Kidney (tissue), 14 donors: Measurements from ENCODE around the gene MDFI. TPM values are rescaled to one million over a fixed set of nuclear protein-coding genes. Genes with fewer than 3 reads are reported as not detected.

Source experiments
- DNase-seq, 5 donors: peaks; one replicate each; pipeline ENCODE4 v3.0.0-alpha.2; 2013 to 2020
- FAIRE-seq: peaks from 2 replicates; lab custom pipeline; 2012; peaks lifted over from hg19 to GRCh38; lab: Jason Lieb, UNC
- H3K27ac ChIP-seq, 2 donors: one replicate each; pipeline ENCODE4 v1.7.0; 2013; ENCODE audit warnings: low read depth in 2 of 2, low read length in 2 of 2, inconsistent platforms in 1 of 2
- H3K27me3 ChIP-seq: one replicate; pipeline ENCODE4 v1.7.1; 2013; ENCODE audit warnings: low read length, inconsistent platforms; ENCODE audit not compliant: control insufficient read depth, insufficient read depth
- H3K36me3 ChIP-seq, 3 donors: one replicate each; pipeline versions ENCODE4 v1.7.0 to v1.7.1; 2013; ENCODE audit warnings: low read length in 3 of 3, control low read depth in 1 of 3, inconsistent platforms in 1 of 3; ENCODE audit not compliant: insufficient read depth in 3 of 3, control insufficient read depth in 2 of 3
- H3K4me1 ChIP-seq, 3 donors: one replicate each; pipeline versions ENCODE4 v1.7.0 to v1.7.1; 2013; ENCODE audit warnings: low read length in 3 of 3, inconsistent platforms in 1 of 3, low read depth in 1 of 3; ENCODE audit not compliant: control insufficient read depth in 2 of 3, insufficient read depth in 2 of 3
- H3K4me3 ChIP-seq, 3 donors: one replicate each; pipeline versions ENCODE4 v1.7.0 to v1.8.1; 2013; ENCODE audit warnings: low read length in 3 of 3, control low read depth in 1 of 3, inconsistent platforms in 1 of 3
- H3K9ac ChIP-seq, 3 donors: one replicate each; pipeline versions ENCODE4 v1.7.0 to v1.7.1; 2013; ENCODE audit warnings: low read length in 3 of 3, control low read depth in 1 of 3, inconsistent platforms in 1 of 3
- H3K9me3 ChIP-seq, 3 donors: one replicate each; pipeline versions ENCODE4 v1.7.0 to v1.7.1; 2013; ENCODE audit warnings: low read length in 3 of 3, control low read depth in 1 of 3, inconsistent platforms in 1 of 3; ENCODE audit not compliant: control insufficient read depth in 2 of 3, insufficient read depth in 1 of 3
- intact Hi-C: fragments of 100-400 bp; cut with DNase I; formaldehyde crosslinking; loops from one replicate; pipeline ENCODE4 v1.11.1; 2022
- polyA plus RNA-seq: library from polyadenylated mRNA; stranded (reverse); fragments of 350-450 nt; fragmentation: Illumina TruSeq; extraction: RNeasy Lipid Tissue Mini Kit (QIAGEN cat#74804); gene quantifications from one replicate; pipeline ENCODE4 v1.2.3, GENCODE V29; 2014; ENCODE audit warnings: low read depth, low replicate concordance; ENCODE audit not compliant: insufficient read depth
- total RNA-seq: library from RNA; stranded (reverse); fragmentation: NEBNext Ultra II Directional; extraction: Animal tissue kit (Norgen Biotek cat#: 25700); gene quantifications from one replicate; pipeline ENCODE4 v1.2.1, GENCODE V29; 2021
- TF ChIP-seq, protein P1 (sequence below): IDR thresholded peaks from 3 replicates; pipeline ENCODE4 v1.5.1; 2012; ENCODE audit warnings: mild to moderate bottlenecking, moderate library complexity, borderline replicate concordance; ENCODE audit not compliant: insufficient read depth; ENCODE audit errors: extremely low read depth
- donor health status: control.
- donor health status: control.
- donor health status: control.
- donor health status: control.
- donor health status: control.
- donor health status: DM: yes; HTN: yes; CAD: no.
- donor health status: Normal renal cell carcinoma (clear cell type).

Gene MDFI
- total and polyA plus RNA-seq, 2 donors from 2014 or later, result 2.3 to 16.9 TPM

DNA sequence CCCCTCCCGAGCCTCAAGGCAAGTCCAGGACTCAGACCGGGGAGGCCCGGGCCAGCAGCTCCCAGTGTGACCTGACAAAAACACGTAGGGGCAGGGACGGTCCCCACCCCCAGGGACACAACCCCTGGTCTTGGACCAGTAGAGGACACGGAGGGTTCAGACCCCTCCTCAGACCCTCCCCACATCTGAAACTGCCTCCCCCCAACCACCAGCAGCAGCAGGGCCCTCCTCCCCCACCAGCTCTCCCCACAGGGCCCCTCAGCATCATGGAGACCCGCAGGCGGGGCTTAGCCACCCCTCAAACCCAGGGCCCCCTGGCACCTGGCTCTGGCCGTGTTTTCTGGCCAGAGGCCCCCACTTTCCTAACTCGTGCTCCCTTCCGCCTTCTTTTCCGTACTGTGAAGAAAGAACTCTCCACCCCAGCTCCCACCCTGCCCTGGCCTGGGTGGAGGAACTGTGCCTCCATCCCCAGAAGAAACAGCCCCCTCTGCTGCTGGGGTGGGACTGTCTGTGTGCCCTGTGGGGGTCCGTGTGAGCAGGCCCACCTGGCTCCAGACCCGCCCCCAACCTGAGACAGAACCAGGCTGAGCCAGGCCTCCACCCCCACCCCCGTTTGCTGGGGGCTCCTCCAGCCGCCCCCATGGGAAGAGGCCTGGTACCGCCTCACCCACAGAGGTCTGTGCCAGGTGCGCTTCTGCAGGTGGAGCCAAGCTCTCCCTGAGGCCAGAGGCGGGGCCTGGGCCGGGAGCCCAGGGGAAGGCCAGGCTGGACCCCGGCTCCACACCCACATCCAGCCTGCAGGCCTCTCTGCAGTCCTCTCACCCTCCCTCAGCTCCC is 39.0 kb upstream of the MDFI start:
- peaks cover 0 to 14% (median 8%) of the 10 kb centered on the region in 3 donors for H3K36me3 ChIP-seq
- FAIRE-seq (no peak), DNase-seq (peak in 1 of 5 donors; percentile 48)
- no peaks in the 10 kb centered on the region for H3K27me3 ChIP-seq
- no peak overlapping the region for H3K27ac ChIP-seq
- no peaks in the 10 kb centered on the region for H3K4me1 ChIP-seq
- TF ChIP-seq, protein P1, sequence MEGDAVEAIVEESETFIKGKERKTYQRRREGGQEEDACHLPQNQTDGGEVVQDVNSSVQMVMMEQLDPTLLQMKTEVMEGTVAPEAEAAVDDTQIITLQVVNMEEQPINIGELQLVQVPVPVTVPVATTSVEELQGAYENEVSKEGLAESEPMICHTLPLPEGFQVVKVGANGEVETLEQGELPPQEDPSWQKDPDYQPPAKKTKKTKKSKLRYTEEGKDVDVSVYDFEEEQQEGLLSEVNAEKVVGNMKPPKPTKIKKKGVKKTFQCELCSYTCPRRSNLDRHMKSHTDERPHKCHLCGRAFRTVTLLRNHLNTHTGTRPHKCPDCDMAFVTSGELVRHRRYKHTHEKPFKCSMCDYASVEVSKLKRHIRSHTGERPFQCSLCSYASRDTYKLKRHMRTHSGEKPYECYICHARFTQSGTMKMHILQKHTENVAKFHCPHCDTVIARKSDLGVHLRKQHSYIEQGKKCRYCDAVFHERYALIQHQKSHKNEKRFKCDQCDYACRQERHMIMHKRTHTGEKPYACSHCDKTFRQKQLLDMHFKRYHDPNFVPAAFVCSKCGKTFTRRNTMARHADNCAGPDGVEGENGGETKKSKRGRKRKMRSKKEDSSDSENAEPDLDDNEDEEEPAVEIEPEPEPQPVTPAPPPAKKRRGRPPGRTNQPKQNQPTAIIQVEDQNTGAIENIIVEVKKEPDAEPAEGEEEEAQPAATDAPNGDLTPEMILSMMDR, result no peak
- H3K9me3 ChIP-seq, result no peaks in the 10 kb centered on the region
- no peak overlapping the region for H3K4me3 ChIP-seq
- intact Hi-C loops, result loop anchor here (10.0 kb wide), 1 partner anchor 134 kb away; no protein-coding TSS in a partner anchor
- no peak overlapping the region for H3K9ac ChIP-seq

- Histone ChIP-seq H3K27me3 (no peaks in the 10 kb centered on the region), H3K9me3 (no peaks in the 10 kb centered on the region), H3K36me3 (peaks cover 0 to 10% (median 6%) of the 10 kb centered on the region in 3 donors), H3K4me3 (no peak overlapping the region), H3K27ac (no peak overlapping the region), H3K4me1 (no peaks in the 10 kb centered on the region), H3K9ac (no peak overlapping the region)
- intact Hi-C loops, result loop anchor here (5.0 to 10.0 kb wide), 2 partner anchors 82 to 135 kb away; no protein-coding TSS in a partner anchor
- TF ChIP-seq, protein P1, result no peak
- no peak for FAIRE-seq
- peak in 1 of 5 donors; percentile 49 for DNase-seq
These were observed 38.3 kb upstream of the MDFI start for GRCh38 chr6:41599852-41600445.

- H3K36me3 ChIP-seq, result peaks cover 0 to 9% (median 4%) of the 10 kb centered on the region in 3 donors
- intact Hi-C loops, result loop anchor here (5.0 kb wide), 1 partner anchor 82 kb away; no protein-coding TSS in a partner anchor
- DNase-seq (peak in 1 of 5 donors; percentile 43), FAIRE-seq (no peak)
- no peak overlapping the region for H3K4me3 ChIP-seq
- no peak overlapping the region for H3K9ac ChIP-seq
- no peaks in the 10 kb centered on the region for H3K9me3 ChIP-seq
- H3K4me1 ChIP-seq, result no peaks in the 10 kb centered on the region
- TF ChIP-seq, protein P1, result no peak
- no peaks in the 10 kb centered on the region for H3K27me3 ChIP-seq
- H3K27ac ChIP-seq, result no peak overlapping the region
These were observed 37.6 kb upstream of the MDFI start for GRCh38 chr6:41600499-41601247.
